Glomerular visceral epithelial cell (primary cell): ENCODE measurements around the gene PLEKHA6.
"Not testable (repeated sequence)": the region's sequence is repeated elsewhere in the genome, so short reads cannot be mapped to it uniquely, and the experiment has no call there.

Experiments
- DNase-seq: peaks from one replicate; pipeline ENCODE4 v3.0.0-alpha.2; 2016; ENCODE audit errors: extremely low spot score

PLEKHA6 gene

DNA sequence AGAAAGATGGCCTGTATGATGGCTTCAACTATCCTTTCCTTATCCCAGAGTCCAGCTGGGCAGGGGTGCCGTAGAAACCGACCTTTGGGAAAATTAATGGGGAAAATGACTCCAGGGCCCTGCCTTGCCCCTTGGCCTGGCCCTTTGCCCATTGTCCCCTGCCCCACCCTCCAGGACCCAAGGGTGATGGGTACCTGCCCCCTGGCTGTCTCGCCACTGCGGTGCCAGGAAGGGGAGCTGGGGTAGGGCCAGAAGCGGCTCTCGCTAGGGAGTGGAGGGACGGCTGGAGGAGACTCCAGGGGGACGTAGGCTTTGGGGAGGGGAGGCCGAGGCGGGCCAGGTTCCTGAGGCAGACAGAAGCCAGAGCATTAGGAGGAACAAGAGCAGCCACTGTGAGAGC lies 116.8 kb downstream of the PLEKHA6 start:
- DNase-seq = no peak

GRCh38 chr1:204241914-204242313 lies 117.8 kb downstream of the PLEKHA6 start:
- no peak for DNase-seq

DNA sequence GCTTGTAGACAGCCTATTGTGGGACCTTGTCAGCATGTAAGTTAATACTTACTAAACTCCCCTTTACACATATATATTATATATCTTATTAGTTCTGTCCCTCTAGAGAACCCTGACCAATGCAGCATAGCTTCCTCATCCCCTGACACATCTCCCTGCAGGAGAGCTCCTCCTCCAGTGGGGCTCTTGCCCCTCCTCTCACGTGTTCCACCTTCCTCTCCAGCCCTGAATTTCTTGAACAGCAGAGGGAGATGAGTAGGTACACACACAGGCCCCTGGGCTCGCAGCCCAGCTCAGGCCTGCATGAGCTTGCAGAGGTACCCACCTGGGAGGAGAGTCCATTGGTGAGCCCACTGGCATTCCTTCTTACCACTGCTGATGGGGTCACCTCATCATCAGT lies 118.7 kb downstream of the PLEKHA6 start:
- DNase-seq = no peak

DNA sequence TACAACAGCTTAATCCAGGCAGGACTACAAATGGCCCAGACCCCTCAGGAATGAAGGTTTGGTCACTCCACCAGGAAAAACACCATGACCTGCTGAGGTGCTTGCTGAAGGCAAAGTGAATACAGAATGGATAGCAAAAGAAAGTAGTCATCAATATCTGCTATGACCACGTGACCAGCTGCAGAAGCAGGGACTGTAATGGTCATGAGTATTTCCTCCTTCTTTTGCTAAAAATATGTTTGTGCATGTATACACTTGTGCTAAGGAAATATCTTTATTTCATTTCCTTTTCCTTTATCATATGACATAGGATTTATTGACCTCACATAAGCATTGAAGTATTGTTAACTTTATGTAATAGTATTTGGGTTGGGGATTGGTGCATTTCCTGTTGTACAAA lies 119.5 kb downstream of the PLEKHA6 start:
- no peak for DNase-seq

GRCh38 chr1:204239401-204239800 lies 120.3 kb downstream of the PLEKHA6 start:
- not testable (repeated sequence) for DNase-seq

- DNase-seq = not testable (repeated sequence)
Observed at GRCh38 chr1:204238520-204238919, 121.2 kb downstream of the PLEKHA6 start.

DNA sequence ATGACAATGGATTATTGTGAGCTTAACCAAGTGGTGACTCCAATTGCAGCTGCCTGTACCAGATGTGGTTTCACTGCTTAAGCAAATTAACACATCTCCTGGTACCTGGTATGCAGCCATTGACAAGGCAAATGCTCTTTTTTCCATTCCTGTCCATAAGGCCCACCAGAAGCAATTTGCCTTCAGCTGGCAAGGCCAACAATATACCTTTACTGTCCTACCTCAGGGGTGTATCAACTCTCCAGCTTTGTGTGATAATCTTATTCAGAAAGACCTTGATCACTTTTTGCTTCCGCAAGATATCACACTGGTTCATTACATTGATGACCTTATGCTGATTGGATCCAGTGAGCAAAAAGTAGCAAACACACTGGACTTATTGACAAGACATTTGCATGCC lies 122.2 kb downstream of the PLEKHA6 start:
- DNase-seq = not testable (repeated sequence)

DNA sequence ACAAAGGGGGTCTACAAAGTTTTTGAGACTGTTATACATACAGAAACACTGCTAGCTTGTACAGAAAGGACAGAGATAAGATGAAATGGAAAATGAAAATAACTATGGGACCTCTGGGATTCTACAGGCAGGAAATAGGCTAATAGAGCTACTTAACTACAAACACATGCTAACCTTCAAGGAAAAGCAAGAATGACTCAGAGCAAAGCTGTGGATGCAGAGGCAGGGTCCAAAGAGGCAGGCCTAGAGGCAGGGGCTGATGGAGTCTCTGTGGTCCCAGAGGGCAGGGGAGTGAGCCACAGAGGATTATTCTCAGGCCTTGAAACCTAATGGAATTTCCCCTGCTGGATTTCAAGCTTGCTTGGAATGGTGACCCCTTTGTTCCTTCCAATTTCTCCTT lies 127.2 kb downstream of the PLEKHA6 start:
- DNase-seq = no peak

DNA sequence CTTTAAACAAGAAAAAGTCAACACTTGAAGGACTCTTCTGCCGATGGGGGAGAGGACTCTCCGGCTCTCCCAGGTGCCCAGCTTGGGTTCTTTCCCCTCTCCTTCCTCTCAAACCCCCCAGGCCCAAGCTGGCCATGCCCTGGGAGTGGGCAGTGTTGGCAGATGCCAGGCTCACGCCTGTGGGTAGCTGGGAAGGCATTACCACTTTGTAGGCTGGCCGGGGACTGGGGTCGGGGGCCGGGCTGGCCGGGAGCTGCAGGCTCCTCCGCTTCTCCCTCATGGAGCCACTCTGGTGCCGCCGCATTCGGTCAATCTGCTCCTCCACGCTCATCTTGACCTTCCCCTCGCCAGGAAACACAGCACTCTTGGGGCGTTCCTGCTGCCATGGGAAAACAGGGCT lies 129.5 kb downstream of the PLEKHA6 start:
- no peak for DNase-seq

- no peak for DNase-seq
Observed at GRCh38 chr1:204228896-204229295, 130.8 kb downstream of the PLEKHA6 start.

GRCh38 chr1:204227996-204228785 lies 131.5 kb downstream of the PLEKHA6 start:
- no peak for DNase-seq

GRCh38 chr1:204227351-204227750 lies 132.4 kb downstream of the PLEKHA6 start:
- DNase-seq = no peak

- peak; percentile 89 for DNase-seq
Observed at GRCh38 chr1:204225841-204226735, 133.6 kb downstream of the PLEKHA6 start.

DNA sequence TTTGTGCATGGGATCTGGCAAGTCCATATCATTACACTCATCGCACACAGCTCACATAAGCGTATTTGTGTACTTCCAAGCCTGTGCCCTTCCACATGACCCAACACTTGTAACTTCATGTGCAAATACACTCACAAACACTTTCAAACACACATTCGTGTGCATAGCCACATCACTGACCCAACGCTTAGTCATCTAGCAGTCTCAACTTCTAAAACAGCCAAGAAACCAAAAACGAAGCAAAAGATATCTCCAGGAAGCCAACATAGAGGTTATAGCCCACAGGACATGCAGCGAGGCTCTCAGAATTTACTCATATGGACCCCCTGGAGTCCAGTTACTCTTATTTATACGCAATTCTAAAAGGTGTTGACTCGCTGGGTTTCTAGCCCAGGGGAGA lies 135.1 kb downstream of the PLEKHA6 start:
- DNase-seq = peak; percentile 46

- DNase-seq = no peak
Observed at GRCh38 chr1:204223129-204223860, 136.4 kb downstream of the PLEKHA6 start.

DNA sequence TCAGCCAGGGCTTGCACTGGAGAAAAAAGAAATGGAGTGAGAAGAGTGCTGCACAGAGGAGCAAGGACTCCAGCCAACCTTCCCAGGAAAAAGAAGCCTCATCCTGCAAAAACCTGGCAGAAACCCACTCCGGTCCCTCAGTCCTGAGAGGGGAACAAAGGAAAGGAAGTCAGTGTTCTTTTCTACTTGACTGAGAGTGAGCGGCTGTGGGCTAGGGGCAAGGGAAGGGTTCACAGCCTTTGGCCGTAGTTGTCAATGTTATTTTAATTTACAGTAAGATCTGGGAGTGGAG lies 137.0 kb downstream of the PLEKHA6 start:
- DNase-seq = no peak

- DNase-seq = no peak
Observed at GRCh38 chr1:204222006-204222763, 137.5 kb downstream of the PLEKHA6 start.

GRCh38 chr1:204221271-204221670 lies 138.5 kb downstream of the PLEKHA6 start:
- DNase-seq = no peak

DNA sequence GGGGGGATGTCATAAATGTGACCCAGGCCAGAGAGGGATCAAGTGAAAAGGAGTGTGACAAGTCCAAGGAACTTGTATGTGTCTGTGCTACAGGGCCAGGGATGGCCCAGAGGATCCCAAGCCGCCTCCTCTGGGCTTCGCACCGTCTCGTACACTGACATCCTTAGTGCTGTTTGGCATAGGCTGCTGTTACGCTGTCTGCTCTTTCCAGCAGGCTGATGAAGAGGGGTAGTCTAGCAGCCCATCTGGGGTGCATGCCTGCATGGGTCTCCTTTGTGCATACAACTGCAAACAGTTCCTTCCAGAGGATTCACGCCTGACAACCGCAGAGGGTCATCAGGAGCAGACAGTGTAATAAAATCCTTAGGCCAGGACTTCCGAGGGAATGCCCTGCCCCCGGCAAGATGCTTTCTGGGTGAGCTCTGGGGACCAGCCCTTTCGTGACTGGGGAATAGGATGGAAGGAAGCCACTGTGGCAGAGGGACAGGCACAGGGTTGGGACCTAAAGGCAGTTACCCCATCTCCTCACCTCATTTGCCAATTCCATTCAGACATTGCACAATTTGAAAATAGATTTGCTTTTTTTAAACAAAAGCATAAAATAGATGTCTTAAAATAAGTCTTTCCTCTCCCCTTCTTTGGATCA lies 139.6 kb downstream of the PLEKHA6 start:
- DNase-seq = no peak

- DNase-seq = no peak
Observed at GRCh38 chr1:204218552-204218951, 141.2 kb downstream of the PLEKHA6 start.

GRCh38 chr1:204217648-204218000 lies 142.1 kb downstream of the PLEKHA6 start:
- no peak for DNase-seq
